CD4-positive, alpha-beta T cell treated with Interferon gamma for 1 hour (primary cell): Measurements from ENCODE around the gene FOXN3.

Source experiments
- DNase-seq: peaks from one replicate; pipeline ENCODE4 v3.0.0-alpha.2; 2020

The FOXN3 gene

DNA sequence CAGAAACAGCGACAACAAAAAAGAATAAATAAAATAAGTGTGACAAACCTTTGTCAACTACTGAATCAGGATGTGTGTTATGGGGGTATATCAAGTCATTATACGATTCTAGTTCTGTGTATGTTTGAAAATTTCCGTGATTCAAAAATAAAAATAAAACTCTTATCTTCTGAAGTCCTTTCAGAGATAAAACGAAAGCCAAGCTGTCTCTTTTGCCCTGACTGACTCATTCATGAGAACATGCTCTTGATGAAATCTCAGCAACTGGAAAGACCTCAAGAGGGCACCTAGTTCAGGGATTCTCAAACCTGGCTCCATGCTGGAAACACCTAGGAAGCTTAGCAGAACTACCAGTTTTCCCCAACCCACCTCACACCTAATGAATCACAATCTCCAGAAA is 9.2 kb downstream of the FOXN3 start:
- no peak for DNase-seq

DNA sequence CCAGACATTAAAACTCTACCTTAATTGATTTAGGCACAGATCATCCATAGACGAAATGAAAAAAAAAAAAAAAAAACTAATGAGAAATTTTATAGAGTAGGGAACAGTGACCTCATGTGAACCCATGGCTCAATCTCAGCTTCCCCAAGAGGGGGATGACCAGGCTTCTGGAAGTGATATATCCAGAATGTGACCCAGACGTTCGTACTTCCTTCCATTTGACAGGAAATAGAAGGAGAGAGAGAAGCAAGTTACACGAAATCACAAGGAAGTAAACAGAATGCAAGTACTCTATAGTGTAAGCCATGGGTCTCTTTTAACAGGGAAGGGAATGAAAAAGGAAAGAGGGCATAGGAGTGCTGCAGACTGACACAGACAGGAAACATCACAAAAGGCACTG is 10.1 kb downstream of the FOXN3 start:
- DNase-seq = no peak

DNA sequence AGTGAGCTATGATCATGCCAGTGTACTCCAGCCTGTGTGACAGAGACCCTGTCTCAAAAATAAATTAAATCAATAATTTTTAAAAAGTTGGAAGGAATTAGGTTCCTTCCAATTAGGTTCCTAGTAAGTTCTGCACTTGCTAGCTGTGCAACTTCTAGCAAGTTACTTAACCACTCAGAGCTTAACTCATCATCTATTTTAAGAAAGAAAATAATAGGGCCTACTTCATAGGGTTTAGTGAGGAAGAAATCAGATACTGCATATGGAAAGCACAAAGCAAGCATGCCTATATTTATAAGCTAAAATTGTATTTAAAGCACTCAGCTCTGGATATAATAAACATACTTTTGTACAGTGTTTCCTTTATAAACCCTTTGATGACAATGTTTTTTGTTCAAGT is 10.7 kb downstream of the FOXN3 start:
- DNase-seq = no peak

DNA sequence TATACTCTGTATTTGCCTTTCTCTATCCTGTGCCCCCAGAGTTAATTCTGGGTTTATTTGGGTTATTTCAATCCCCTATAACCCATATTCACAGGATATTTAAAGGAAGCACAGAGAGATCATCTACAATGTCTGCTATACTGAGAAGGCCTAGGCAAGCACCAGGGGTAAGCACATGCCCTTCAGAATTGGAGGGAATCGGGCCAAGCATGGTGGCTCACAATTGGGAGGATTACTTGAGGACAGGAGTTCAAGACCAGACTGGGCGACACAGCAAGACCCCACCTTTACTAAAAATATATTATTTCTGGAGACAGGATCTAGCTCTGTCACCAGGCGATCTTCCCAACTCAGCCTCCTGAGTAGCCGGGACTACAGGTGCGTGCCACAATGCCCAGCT is 11.3 kb downstream of the FOXN3 start:
- no peak for DNase-seq

DNA sequence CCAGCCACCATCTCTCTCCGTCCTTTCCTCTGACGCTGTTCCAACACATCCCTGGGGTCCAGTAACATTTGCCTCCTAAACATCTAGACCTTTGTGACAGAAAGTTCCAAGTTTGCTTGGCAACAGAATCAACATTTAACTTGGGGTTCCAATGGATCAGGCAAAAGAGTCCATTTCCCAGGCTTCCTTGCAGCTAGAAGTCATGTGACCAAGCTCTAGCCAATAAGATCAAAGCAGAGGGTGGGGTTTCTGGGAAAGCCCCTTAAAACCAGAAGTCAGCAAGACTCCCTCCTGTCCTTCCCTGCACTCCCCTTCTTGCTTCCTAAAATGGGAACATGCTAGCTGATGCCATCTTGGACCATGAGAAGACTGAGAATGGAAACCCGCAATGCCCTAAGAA is 14.7 kb downstream of the FOXN3 start:
- no peak for DNase-seq

DNA sequence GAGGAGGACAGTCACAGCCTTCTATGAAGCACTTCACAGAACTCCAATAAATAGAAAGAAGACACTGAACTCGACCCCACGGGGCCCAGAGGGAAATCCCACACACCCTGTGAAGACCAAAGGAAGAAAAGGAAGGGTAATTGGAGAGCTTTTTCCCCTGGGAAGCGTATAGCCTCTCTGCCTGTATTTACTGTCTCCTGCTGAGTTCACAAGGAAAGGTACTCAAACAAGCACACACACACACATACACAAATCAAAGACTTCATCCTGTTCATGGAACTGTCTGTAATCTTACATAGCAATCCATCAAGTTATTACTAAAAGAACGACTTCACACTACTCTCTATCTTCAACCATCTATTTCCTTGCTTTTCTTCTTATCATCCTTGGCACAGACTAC is 15.3 kb downstream of the FOXN3 start:
- no peak for DNase-seq

DNA sequence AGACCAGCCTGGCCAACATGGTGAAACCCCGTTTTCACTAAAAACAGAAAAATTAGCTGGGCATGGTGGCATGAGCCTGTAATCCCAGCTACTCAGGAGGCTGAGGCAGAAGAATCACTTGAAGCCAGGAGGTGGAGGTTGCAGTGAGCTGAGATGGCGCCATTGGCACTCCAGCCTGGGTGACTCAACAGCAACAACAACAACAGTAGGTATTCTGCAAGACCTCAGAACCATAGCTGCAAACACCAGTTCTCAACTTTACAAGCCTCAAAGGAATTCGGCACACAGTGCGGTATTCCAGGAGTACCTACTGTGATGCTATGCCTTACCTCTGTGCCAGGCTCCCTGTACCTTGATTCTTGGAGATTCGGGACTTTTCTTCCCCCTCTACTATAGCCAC is 15.8 kb downstream of the FOXN3 start:
- no peak for DNase-seq

- no peak for DNase-seq
Measured at GRCh38 chr14:89400529-89400928, 16.5 kb downstream of the FOXN3 start.

GRCh38 chr14:89399594-89400068 is 17.4 kb downstream of the FOXN3 start:
- DNase-seq = no peak

GRCh38 chr14:89399157-89399556 is 17.9 kb downstream of the FOXN3 start:
- DNase-seq = no peak

DNA sequence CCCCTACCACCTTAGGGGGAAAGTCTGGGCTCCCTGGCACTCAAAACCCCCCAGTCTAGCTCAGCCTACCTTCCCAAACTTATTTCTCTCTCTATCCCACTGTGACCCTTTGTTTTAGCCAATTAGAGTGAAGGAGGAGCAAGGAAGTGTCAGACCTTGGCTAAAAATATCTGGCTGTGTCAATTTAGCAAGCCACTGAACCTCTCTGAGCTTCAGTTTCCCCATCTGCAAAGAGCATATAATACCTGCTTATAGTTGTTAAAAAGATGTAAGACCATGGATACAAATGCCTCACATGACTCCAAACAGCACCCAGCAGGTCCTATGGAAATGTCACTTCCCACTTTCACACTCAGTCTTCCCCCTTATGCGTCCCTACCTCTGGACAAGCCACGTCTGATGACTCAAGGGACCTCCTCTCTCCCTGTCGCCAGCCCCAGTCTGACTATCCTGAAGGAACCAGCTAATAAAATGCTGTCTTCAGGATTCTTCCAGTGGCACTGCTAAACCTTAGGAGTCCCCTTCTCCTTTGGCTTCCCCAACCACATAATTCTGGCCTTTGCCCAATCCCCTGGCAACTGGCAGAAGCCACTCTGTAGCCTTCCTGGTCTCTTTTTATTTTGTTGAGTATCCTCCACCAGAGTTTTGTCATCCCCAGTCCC is 19.3 kb downstream of the FOXN3 start:
- no peak for DNase-seq

GRCh38 chr14:89394972-89395371 is 22.1 kb downstream of the FOXN3 start:
- DNase-seq = no peak

DNA sequence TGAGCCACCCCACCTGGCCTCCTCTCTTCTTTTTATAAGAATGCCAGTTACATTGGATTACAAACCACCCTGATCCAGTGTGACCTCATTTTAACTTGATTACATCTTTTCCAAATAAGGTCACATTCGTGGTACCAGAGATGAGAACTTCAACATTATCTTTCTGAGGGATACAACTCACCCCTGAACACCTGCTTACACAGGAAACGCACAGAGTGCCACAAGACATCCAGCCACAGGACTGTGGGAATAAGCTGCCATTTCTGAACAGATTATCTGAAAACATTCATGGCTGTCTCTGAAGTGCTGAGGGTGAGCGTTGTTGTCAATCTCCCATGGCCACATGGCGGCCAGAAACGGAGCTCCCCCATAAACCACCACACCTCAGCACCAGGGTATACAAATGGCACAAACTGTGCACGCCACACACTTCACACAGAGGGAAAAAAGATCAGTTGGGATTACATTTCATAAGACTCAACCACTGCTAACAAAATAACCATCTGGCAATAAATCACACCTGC is 23.7 kb downstream of the FOXN3 start:
- DNase-seq = no peak

DNA sequence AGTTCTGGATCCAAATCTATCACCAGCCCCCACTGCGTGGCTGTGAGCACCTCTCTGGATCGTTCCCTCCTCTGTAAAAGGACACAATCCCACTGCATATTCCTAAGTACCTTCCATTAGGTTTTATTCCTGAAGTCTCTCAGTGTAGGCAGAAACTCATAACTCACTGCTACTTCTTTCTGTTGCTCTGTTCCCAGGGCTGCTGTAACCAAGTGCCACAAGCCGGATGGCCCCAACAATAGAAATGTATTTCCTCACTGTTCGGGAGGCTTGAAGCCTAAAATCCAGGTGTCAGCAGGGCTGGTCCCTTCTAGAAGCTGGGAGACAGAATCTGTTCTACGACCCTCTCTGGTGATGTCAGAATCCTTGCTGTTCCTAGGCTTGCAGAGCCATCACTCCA is 24.9 kb downstream of the FOXN3 start:
- no peak for DNase-seq

DNA sequence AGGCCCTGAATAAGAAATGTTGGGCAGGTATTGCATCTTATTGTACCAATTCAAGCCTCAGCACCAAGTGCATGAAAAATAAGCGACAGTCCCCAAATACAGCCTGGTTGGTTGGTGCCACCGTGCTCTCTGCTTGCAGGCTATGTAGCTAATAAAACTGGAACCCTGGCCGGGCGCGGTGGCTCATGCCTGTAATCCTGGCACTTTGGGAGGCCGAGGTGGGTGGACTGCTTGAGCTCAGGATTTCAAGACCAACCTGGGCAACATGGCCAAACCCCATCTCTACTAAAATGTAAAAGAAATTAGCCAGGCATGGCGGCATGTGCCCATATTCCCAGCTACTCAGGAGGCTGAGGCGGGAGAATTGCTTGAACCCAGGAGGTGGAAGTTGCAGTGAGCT is 25.5 kb downstream of the FOXN3 start:
- no peak for DNase-seq

DNA sequence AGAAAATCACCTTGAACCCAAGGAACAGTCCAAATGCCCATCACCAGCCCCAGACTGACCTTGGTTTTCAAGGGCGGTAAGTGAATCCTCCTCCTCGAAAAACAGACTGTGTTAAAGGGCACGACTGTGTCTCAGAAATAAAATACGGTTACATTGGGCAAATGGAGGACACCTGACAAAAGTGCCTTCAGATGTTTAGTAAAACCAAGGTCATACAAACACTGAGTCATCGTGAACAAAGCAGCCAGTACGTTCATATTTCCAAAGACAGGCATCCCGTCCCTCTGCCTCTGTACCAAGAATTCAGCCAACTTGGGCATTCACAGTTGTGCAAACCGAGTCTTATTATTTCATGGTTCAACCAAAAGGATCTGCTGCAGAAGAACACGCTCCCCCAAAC is 25.9 kb downstream of the FOXN3 start:
- no peak for DNase-seq

GRCh38 chr14:89388853-89389252 is 28.2 kb downstream of the FOXN3 start:
- no peak for DNase-seq

- no peak for DNase-seq
Measured at GRCh38 chr14:89387922-89388685, 28.9 kb downstream of the FOXN3 start.

- DNase-seq = no peak
Measured at GRCh38 chr14:89386212-89386886, 30.7 kb downstream of the FOXN3 start.

GRCh38 chr14:89384636-89385035 is 32.4 kb downstream of the FOXN3 start:
- no peak for DNase-seq

- DNase-seq = peak; percentile 83
Measured at GRCh38 chr14:89384023-89384422, 33.0 kb downstream of the FOXN3 start.

- DNase-seq = no peak
Measured at GRCh38 chr14:89382901-89383845, 33.9 kb downstream of the FOXN3 start.

DNA sequence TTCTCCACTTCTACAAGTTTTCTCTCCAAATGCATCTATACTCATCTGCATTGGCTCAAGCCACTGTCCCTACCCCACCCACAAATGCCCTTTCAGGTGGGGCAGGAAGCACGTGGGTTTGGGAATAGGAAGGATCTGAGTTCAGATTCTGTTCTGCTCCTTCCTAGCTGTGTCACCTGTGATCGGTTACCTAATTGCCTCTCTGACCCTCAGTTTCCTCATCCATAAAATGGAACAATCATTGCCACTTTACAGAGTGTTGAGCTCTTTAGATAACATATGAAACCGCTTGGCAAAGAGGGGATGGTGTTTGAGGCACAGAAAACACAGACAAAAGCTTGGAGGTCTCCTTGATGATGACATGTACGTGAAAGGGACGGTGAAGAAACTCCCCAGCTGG is 34.5 kb downstream of the FOXN3 start:
- DNase-seq = no peak
